ENCODE data around the gene MEAK7.

The MEAK7 gene

GRCh38 chr16:84521497-84521770, 17.0 kb upstream of the MEAK7 start:
- no peak for TF ChIP-seq CTCF (IDR thresholded peaks at IDR 0.05)

- TF ChIP-seq CTCF (IDR thresholded peaks at IDR 0.05) = no peak
Observed at GRCh38 chr16:84520725-84521496, 16.5 kb upstream of the MEAK7 start.

- no peak for TF ChIP-seq CTCF (IDR thresholded peaks at IDR 0.05)
Observed at GRCh38 chr16:84519855-84520254, 15.4 kb upstream of the MEAK7 start.

GRCh38 chr16:84518804-84519341, 14.4 kb upstream of the MEAK7 start:
- no peak for TF ChIP-seq CTCF (IDR thresholded peaks at IDR 0.05)

GRCh38 chr16:84517366-84517765, 12.9 kb upstream of the MEAK7 start:
- TF ChIP-seq CTCF (IDR thresholded peaks at IDR 0.05) = no peak

- no peak for TF ChIP-seq CTCF (IDR thresholded peaks at IDR 0.05)
Observed at GRCh38 chr16:84514874-84515835, 10.7 kb upstream of the MEAK7 start.

- TF ChIP-seq CTCF (IDR thresholded peaks at IDR 0.05) = no peak
Observed at GRCh38 chr16:84514295-84514873, 9.9 kb upstream of the MEAK7 start.

Measured in LNCAP (cell line).